GM04504 (cell line): ENCODE measurements around the gene L1CAM.

Experiments
- DNase-seq: peaks from one replicate; pipeline ENCODE4 v3.0.0-alpha.2; 2012; ENCODE audit warnings: low read depth

L1CAM gene

DNA sequence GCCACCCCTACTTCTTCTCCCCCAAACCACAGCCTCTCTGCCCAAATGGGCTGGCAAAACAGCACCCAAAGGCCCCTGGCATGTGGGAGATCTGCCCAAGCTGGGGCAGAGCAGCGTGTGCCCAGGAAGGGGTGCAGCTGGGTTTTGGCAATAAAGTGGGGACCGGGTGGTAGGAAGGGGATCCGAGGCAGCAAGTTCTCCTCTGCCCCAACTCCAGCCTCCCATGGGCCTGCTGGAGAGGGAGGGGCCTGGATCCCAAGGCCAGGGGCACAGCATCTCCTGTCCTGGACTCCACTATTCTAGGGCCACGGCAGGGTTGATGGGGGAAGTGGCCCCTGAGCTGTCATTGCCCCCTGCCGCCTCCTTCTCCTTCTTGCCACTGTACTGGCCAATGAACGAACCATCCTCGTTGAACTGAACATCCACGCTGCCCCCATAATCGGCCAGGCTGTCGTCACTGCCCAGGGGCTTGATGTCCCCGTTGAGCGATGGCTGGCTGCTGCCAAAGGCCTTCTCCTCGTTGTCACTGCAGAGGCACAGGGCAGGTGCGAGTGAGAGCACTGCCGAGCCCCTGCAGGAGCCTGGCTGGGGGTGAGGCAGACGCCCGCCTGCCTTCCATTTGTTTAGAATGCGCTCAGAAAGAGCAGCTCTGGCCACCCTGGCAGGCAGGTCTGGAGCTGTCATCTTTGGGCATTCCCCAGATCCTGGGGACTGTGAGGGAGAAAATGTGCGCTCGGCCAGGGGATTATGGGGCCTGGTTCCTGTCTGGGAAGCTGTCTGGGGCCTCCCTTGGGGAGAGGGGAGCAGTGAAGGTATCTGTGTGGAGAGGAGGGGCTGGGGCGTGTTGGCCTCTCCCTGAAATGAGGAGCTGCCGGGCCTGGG is 23.4 kb downstream of the L1CAM start:
- DNase-seq, result no peak

DNA sequence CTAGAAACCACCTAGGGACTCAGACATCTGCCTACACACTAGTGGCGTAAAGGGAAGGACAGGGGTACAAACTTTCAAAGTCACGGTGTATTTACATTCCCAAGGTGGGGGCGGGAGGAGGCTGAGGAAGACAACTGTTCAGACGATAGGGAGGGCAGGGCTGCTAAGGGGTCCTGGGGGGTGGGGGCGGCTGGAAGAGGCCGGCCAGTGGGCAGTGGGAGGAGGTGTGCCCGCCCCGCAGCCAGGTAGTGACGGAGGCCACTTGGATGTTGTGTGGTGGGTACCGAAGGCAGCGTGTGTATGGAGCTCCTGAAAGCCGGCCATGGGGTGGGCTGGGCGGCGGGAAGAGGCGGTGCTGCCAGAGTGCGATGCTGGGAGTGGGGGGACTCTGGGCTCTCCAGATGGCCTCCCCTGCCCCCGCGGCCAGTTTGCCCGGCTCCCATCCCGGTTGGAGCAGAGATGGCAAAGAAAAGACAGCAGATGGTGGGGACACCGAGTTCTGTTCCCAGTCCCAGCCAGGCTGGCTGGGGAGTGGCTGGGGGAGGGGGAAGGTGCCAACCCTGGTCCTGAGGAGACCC is 24.2 kb downstream of the L1CAM start:
- DNase-seq, result no peak

DNA sequence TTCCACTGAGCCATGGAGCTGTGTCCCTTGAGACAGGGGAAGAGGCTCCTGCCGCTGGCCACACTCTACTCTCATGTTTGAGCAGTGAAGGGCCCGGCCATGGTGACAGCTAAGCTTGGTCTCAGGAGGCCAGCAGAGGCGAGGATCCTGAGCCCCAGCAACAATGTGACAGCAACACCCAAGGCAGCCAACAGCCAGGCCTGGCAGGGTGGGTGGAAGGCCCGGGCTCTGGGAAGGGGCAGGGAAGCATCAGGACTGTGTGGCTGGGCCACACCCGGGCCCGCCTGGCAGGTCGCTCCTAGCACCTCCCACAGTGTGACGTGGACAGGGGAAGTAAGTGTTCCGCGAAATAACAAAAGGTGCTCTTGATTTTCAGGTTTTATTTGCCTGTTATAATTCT is 24.8 kb downstream of the L1CAM start:
- DNase-seq, result no peak

DNA sequence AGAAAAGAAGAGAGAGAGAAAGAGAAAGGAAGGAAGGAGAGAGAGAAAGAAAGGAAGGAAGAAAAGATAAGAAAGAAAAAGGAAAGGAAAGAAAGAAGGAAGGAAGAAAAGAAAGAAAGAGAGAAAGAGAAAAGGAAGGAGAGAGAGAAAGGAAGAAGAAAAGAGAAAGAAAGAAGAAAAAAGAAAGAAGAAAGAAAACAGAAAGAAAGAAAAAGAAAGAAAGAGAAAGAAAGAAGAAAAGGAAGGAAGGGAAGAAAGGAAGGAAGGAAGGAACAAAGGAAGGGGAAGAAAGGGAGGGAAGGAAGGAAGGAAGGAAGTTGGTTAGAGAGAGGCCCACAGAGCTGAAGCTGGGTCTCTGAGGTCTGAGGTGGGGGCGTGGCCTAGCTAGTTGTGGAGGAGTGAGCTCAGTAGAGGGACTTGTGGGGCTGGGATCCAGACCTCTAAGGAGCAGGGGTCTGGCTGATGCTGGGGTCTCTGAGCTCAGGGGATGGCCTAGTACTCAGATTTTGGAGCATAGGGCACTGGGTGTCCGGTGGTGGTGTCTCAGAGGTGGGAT is 28.5 kb downstream of the L1CAM start:
- no peak for DNase-seq

DNA sequence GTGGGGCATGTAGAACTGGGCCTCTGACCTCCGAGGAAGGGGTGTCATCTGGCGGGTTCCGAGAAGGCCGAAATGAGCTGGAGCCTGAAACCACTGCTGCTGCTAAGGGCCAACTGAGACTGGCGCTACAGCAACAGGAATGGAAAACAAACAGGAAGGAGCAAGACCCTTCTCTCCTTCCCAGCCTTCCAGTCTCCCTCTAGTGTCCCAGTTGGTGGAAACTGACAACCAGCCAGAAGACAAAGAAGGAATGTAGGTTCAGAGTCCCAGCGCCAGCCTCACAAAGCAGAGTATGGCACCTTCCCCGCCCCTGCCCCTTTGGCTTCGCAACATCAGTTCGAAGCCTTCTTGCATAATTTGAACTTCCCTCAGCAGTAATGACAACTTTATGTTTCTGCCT is 31.3 kb downstream of the L1CAM start:
- no peak for DNase-seq

DNA sequence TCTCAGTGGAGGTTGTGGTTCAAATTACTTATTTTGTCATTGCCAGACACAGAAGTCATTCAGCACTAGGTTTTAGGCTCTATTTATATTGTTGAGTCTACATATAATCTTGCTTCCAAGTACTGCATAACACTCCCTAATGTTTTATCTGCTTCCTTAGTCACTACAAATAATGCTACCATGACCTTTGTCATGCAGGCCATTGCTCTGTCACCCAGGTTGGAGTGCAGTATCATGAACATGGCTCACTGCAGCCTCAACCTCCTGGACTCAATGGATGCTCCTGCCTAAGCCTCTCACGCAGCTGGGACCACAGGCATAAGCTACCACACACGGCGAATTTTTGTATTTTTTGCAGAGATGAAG is 32.1 kb downstream of the L1CAM start:
- DNase-seq, result no peak

DNA sequence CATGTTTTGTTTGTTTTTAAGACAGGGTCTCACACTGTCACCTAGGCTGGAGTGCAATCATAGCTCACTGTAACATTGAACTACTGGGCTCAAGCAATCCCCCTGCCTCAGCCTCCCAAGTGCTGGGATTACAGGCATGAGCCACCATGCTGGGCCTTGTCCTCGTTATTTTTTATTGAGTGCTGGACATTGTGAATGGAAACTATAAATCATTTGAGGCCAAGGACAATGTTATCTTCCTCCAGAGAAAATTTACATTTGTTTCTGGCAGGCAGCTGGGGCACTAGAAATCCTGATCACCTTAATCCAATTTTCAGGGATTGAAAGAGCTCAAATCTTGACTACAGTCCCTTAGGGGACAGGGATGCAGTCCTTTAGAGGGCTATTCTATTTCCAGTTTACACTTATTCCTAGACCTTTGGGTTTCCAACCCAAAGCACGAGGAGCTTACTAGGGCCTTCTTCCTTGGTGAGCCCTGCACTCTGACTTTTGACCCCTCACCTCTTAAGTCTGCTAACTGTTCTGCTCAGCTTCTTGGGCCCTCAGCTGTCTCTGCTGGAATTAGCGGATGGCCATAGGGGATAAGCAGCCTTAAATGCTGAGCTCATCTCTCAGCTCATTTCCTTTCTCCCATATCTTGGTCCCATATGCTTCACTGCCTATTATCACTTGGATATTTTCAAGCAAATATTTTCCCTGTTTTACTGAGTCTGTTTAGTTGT is 32.6 kb downstream of the L1CAM start:
- DNase-seq, result no peak

DNA sequence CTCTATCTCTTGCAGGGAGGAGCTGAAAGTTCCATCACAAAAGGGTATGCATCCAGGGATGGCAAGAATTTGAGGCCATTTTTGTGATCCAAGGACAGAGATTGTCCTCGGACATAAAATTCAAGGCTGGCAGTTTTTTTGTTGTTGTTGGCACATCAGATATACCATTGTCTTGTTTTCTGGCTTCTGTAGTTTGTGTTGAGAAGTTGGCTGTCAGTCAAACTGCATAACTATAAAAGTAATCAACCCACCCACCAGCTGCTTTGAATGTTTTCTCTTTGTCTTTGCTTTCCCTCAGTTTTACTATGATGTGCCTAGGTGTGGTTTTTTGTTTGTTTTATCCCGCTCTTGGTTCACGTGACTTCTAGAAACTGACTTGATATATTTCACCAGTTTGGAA is 34.0 kb downstream of the L1CAM start:
- DNase-seq, result no peak

DNA sequence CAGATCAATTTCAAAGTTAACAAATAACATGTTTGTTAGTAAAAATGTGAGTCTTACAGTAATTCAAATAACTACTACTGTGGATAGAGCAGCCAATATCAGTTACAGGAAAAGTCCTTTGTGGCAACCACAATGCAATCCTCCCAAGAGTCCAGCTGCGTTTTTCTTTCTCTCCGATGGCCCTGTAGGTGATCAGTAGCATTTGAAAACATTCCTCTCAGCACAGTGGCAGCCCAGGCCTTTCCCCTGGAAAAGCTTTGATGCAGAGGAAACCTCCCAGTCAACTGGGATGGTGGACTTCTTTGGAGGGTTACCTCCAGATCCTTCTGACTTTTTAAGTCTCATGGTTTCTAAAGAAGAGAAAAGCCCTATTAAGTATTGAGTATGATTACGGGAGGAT is 37.6 kb downstream of the L1CAM start:
- no peak for DNase-seq

DNA sequence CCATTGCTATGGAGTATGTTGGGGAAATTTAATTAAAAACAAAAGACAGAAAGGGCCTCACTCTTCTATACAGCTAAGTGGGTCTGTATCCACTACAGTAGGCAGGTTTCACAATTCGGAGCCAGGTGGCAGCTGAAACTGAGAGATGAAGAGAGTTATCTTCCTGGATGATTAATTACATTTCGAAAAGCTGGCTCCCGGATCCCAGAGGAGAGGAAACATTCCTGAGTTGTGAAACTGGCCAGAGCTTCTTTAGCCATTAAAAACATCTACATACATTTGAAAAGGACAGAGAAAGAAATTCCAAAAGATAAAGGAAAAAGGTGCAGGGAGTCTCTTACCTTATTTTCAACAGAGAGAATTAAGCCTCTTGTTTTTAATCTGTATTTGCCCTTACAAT is 40.1 kb downstream of the L1CAM start:
- no peak for DNase-seq

DNA sequence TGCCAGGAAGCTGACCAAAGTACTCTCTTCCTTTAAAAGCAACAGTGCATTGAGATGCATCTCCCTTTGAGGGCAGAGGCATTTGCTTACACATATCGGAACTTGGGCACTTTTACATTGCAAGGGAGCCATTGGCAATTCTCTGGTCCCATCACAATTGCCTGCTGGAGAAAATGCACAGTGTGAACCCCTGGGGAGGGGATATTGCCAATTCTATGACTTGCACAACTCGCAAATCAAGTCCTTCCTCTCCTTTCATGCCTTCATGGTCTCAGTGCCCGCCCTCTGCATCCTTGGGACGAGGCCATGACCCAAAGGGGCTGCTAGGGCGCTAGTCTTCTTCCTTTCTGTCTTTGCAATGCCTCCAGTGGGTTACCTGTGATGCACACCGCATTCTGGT is 40.8 kb downstream of the L1CAM start:
- no peak for DNase-seq

DNA sequence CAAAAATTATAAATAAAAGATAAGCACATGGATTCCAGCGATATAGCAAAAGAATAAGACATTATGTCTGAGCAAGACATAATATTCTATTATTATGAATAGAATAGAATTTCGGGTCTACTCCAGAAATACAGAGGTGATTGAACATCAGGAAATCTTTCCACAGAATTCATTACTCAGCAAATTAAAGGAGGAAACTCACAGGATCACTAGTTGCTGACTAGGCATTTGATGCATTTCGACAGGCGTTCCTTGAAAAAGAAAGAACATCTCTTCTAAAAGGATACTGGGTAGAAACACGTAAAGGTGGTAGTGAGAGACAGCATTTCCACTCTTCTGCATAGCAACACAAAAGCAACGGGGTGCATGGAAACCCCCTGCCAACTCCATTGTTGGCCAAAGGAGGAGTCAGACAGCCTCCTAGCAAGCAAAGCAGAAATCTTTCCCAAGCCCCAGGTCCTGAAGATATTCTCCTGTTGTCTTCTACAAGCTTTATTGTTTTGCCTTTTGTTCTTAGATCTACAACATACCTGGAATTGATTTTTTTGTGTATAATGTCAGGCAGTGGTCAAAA is 41.4 kb downstream of the L1CAM start:
- DNase-seq, result no peak

DNA sequence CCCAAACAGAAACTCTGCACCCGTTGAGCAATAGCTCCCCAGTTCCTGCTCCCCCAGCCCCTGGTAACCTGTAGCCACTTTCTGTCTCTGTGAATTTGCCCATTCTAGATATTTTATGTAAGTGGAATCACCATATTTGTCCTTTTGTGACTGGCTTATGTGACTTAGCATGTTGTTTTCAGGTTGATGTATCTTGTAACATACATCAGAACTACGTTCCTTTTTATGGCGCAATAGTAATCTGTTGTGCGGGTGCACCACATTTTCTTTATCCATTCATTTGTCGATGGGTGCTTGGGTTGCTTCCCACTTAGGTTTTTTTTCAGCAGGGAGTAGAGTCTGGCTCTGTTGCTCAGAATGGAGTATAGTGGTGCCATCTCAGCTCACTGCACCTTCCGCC is 49.1 kb downstream of the L1CAM start:
- DNase-seq, result no peak

DNA sequence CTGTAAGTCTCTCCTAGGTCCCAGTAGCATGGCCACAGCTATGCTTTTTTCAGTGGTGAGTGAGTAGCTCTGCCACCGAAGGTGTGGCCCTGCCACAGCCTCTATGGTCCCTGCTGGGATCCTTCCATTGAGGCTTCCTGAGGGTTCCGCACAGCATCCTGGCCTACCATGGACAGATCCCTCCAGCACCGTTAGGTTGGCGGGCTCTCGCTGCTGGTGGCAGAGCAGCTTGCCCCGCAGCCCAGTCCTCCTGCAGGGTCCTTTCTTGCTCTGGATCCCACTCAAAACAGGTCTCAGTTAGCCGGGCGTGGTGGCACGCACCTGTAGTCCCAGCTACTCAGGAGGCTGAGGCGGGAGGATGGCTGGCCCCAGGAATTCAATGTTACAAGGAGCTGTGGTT is 53.2 kb downstream of the L1CAM start:
- DNase-seq, result no peak

DNA sequence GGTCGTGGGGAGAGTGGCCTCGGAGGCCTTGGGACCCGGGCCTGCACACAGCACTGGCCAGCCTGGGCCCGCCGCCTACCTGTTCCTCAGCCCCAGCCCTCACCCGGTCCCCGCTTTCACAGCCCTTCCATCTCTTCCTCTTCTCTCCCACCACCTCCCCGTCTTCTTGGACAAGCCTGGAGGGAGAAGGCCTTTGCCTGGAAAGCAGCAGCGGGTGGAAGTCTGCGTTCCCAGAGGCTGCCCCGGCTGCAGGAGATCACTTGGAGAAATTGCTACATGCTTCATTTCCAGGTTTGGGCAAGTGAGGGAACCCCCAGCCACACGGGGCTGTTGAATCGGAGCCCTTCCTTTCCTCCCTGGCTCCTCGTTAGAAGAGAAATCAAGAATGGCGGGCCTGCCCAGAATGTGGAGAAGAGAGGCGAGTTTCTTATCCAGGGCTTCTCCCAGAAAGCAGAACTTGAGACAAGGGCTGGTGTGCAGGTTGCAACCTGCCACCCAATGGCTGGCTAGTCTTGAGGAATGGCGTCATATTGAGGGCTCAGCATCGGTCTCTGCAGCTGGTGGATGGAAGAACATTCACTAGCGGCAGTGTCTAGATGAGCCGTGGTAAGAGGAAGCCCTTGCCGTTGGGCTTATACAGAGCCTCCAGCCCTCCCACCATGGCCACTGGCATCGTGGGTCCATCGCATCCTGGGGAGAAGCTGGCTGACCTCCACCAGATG is 54.4 kb downstream of the L1CAM start:
- no peak for DNase-seq

DNA sequence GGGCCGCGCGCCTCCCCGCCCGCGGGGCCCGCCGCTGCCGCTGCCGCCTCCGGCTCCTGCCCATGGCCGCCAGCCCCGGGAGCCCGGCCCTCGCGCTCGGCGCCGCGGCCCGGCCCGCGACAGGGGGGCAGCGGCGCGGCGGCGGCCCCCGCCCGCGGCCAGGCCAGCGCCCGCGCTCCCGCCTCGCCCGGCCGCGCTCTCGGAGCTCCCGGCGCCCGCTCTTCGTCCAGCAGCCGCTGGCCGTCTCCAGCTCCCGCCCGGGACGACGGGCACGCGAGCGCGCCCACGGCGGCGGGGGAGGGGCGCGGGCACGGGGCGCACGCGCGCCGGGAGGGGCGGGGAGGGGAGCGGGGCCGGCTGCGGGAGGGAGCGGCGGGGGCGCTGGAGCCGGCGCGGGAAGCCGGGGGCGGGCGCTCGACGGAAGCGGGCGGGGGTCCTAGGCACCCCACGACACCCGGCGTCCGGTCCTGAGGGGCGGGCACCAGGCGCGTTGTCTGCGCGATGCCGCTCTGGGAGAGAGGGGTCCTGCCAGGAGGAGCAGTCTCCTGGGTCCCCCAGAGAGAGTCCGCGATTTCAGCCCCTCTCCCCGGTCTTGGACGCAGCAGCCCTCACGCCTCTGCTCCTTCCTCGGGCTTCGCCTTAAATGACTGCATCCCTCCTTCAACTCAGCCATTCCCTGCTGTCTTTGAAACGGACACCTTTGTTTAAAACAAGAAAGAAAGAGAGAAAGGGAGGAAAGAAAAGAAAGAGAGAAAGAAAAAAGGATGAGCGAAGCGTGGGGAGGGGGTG is 55.1 kb downstream of the L1CAM start:
- DNase-seq, result no peak

DNA sequence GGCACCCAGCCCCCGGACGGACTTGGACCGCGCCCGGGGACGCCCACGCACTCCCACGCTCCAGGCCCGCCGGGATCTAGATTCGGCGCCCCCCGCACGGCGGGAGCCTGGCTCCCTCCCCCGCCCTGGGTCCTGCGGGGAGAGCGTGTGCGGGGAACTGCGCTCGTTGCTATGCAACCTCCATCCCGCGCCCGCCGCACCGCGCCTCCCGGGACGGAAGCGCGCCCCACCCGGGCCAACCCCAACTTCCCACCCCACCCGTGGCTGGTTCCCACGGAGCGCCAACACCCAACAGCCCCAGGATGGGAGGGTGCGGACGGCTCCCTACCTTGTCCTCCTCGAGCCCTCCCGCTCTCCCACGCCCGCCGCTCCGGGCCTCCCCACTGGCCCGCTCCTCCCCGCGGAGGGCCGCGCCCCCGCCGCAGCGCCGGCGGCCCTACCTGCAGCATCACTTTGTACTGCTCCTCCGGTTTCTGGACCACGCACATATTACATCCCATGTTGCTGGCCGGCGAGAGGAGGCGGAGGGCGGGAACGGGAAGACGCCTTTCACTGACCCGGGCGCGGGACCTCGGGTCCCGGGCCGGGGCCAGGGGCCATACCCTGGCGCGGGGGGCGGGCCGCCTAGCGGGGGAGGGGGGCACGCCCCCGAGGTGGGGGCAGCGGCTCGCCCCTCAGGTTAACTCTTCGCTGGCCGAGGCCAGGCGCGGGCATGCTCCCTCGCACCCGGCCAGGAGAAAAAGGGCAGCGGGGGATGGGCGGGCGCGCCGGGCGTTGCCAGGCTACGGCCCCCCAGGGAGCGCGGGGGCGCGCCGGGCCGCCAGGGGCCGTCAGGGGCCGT is 56.0 kb downstream of the L1CAM start, which contains the start of gene PDZD4:
Gene PDZD4 (minus strand): TSS at position 746 of the 841 bp plus-strand sequence. CDS start 246 bp downstream, at position 500.
- DNase-seq, result no peak

DNA sequence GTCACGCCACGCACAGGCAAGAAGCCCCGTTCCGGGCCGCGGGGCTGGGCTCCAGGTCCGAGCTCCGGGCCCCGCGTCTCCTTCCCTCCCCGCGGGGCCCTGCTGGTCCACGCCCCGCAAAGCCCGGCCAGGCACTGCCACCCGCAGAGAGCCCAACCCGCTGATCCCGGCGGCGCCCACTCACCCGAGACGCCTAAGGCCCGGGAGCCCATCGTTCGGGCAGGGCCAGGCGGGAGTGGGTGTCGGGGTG is 56.5 kb downstream of the L1CAM start:
- no peak for DNase-seq

DNA sequence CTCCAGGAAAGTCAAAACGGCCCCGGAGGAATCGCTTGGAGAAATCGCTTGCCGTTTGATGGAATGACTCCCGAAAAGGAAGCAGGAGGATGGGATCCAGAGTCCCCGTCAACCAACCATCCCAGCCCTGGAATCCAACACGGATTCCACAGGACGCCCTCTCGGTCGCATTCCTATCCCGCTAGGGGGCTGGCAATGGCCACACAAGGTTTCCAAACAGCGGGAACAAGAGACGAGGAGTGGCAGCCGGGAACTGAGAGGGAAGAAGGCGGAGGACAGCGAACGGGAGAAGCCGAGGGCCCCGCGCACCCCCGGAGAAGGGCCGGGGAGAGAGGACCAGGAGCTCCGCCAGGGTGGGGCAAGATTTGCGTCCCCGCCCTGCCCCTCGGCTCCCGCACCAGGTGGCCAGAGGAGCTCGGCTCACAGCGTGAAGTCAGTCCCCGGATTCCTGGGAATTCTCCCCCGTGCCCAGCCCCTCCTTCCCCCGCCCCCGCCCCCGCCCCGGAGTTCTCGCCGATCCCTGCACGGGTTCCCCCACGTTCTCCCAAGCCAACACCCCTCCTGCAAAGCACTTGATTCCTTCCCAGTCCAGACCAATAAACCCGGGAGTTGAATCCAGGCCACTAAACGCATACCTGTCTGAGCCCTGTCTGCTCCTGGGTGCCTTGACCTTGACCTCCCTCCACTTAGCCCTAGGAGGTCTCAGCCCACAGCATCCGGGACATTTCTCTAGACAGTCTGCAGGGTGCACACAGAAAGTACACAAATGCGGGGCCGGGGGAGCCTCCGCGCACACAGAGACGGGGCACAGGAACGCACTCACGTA is 57.0 kb downstream of the L1CAM start:
- no peak for DNase-seq
